Anterior cingulate cortex (tissue), 58 donors: ENCODE measurements around the gene NTRK2.

Experiments
- DNase-seq, 58 donors: peaks; one replicate each; lab custom pipeline; 2025; lab: John Stamatoyannopoulos, UW

The NTRK2 gene

GRCh38 chr9:84922051-84922450 lies 252.5 kb downstream of the NTRK2 start:
- peak in 6 of 58 donors; percentile 7 to 36 (median 19) for DNase-seq

GRCh38 chr9:84924266-84924665 lies 254.7 kb downstream of the NTRK2 start:
- no peak for DNase-seq

- DNase-seq, result no peak
Measured at GRCh38 chr9:84925225-84925872, 255.8 kb downstream of the NTRK2 start.

DNA sequence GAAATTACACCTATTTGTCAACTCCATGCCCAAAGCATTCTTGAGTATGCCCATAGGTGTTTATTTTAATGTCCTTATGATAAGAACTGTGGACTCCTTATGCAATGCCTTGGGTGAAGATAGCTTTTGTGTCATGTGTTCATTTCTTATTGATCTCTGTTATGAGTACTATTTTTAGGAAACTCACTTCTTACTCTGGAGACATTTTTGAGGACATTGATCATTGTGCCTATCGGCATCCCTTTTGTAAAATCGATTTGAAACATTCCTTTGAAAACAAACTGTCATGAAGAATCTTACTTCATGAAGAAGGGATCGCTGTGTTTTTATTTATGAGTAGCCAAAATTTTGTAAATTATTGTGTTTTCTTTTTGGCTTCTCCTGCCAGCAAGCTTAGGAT lies 257.3 kb downstream of the NTRK2 start:
- DNase-seq, result no peak

- no peak for DNase-seq
Measured at GRCh38 chr9:84928419-84928818, 258.9 kb downstream of the NTRK2 start.

- DNase-seq, result no peak
Measured at GRCh38 chr9:84929068-84929467, 259.5 kb downstream of the NTRK2 start.

GRCh38 chr9:84932915-84933527 lies 263.5 kb downstream of the NTRK2 start:
- DNase-seq, result peak in 1 of 58 donors; percentile 22

GRCh38 chr9:84935528-84936117 lies 266.1 kb downstream of the NTRK2 start:
- no peak for DNase-seq

- DNase-seq, result peak in 9 of 58 donors; percentile 9 to 57 (median 29)
Measured at GRCh38 chr9:84937180-84937579, 267.7 kb downstream of the NTRK2 start.

DNA sequence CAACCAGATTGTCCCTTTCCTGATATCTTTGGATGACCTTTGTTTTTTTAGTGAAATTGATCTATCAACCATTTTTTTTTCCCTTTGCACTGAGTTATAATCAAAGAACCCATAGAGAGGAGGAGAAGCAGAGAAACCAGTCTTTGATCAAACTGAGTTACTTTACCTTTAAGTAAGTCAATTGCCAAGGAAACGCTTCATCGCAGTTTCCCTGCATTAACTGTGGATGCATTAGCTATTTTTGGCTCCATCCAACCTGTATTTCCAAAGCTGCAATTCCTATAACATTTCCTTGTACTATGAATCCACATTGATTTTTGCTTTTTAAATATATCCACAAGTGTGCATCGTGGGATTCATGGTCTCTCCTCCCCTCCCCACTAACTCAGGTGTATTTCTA lies 268.1 kb downstream of the NTRK2 start:
- DNase-seq, result no peak

- DNase-seq, result no peak
Measured at GRCh38 chr9:84939774-84940173, 270.2 kb downstream of the NTRK2 start.

DNA sequence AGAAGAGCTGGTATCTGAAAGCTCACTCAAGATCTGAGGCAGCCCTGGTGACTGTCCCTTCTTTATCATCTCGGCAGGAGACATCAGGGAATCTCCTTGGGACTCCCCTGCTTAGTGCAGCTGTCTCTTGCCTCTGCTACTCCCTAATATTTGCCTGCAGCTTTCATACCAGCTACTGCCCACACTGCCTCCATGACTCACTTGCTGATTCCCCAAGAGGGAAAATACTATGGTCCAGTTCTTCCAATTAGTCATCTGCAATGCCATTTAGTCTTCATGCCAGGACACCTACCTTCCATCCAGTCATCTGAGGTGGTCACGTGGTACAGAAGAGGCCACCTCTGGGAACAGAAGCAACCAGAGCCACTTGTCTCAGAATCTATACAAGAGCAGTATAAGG lies 270.8 kb downstream of the NTRK2 start:
- no peak for DNase-seq

- DNase-seq, result no peak
Measured at GRCh38 chr9:84941792-84942191, 272.3 kb downstream of the NTRK2 start.

DNA sequence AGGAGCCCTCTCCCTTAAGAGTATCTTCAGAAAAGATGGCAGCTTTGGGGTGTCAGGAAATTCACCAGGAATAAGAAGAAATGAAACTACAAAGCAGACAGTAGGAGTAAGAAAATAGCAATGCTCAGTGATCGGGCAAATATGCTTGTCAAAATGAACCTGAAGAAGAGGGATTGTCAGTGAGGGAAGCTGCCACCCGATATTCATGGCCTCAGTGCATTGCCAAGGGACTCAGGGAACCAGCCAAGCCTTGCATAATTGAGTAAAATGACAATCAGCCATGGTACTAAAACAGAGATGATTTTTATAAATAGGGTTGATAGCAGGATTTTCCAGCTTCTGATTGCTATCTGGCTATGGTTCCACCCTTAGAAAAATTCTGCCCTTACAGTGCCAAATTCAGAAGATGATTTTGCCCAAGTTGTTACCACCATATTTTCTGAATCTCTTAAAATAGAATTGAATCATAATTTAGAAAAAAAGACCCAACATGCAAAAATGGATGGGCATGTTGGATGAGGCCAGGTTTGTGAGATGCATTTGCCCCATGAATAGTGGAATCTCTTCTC lies 274.0 kb downstream of the NTRK2 start:
- DNase-seq, result peak in 5 of 58 donors; percentile 12 to 71 (median 18)

DNA sequence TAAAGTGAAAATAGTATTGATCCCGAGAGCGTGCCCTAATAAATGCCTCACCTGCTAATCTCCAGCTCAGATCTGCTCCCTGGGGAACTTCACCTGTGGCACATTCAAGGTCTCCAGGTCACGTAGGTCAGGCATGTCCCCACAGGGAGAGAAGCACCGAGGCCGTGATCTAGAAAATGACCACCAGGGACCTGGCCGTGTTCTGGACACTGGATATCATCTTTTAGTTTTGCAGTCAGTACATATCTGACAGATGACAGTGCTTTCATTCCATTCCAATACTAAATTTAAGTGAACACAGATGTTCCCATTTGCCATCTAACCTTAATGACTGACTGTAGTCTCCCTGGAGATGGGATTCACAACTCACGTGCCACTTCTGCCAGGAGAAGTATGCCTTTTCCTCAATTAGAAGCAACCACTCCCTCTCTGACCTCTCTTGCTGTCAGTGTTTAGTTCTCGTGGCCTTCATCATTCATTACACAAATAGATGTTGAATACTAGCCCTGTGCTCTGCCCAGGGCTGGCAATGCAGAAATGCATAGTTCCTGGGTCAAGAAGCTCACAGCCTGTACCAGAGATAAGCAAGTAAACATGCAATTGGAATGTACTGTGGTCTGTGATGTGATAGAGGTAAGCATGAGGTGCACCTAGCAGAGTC lies 276.5 kb downstream of the NTRK2 start:
- no peak for DNase-seq

DNA sequence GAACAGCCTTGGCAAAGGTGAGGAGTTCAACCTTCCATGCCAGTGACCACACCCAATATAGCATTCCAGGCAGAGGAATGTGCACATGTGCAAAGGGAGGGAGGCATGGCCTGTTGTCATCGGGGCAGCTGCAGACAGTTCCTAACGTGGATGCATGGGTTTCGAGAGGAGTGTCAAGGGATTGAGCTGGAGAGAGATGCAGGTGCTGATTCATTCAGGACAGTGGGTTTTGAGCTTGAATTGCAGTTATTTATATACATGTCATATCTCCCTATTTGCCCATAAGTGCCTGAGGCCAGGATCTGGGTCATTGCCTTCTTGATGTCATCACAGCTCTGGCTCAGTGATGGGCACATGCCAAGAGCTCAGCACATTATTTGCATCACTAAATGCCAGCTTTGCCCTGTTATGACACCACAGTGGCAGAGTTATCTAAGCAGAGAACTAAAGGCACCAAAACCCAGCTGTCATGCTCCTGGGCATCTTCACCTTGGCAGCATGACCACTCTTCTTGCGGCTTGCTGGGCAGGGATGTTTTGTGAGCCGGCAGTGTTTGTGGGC lies 278.0 kb downstream of the NTRK2 start:
- DNase-seq, result peak in 6 of 58 donors; percentile 10 to 61 (median 37)

DNA sequence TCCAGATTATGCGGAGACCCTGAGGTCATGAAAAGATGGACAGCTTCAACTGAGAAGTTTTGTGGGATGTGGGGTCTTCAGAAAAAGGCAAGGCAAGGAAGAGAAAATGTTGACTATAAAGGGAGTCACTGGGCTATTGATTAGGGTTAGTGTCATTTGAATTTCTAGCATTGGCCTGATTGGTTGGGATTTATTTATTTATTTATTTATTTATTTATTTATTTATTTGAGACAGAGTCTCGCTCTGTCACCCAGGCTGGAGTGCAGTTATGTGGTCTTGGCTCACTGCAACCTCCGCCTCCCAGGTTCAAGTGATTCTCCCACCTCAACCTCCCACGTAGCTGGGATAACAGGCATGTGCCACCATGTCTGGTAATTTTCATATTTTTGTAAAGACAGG lies 279.7 kb downstream of the NTRK2 start:
- DNase-seq, result no peak

DNA sequence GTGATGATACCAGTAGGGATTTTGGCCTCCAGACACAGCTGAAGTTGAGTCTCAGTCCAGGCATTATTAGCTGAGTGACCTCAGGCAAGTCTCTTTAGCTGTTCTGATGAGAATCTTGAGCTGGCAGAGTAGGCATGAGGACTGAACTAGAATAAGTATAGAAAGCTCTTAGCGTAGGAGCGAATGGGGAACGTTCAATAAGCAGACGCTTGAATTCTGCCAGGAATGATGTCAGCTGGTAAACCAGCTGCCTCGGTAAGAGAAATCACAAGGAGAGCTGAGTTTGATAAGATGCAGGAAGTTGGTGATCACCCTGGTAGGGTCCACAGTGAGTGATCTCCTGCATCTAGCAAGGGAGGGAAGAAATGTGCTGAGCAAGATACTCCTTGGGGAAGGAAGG lies 280.4 kb downstream of the NTRK2 start:
- peak in 8 of 58 donors; percentile 23 to 55 (median 35) for DNase-seq

- DNase-seq, result peak in 5 of 58 donors; percentile 19 to 40 (median 30)
Measured at GRCh38 chr9:84950879-84951811, 281.6 kb downstream of the NTRK2 start.
